Measurements from ENCODE around the gene PRLR.
A peak's percentile ranks its signal among the peaks of the same experiment; 100 is the strongest.

The PRLR gene

GRCh38 chr5:35263266-35263877 lies 33.1 kb upstream of the PRLR start:
- H3K36me3 ChIP-seq (replicated peaks) = no peaks in the 10 kb centered on the region
- H3K4me3 ChIP-seq (ENCODE audit: low read depth, low read length) = no peak overlapping the region
- H3K27me3 ChIP-seq (replicated peaks) = no peaks in the 10 kb centered on the region
- DNase-seq = no peak
- TF ChIP-seq, protein P1, sequence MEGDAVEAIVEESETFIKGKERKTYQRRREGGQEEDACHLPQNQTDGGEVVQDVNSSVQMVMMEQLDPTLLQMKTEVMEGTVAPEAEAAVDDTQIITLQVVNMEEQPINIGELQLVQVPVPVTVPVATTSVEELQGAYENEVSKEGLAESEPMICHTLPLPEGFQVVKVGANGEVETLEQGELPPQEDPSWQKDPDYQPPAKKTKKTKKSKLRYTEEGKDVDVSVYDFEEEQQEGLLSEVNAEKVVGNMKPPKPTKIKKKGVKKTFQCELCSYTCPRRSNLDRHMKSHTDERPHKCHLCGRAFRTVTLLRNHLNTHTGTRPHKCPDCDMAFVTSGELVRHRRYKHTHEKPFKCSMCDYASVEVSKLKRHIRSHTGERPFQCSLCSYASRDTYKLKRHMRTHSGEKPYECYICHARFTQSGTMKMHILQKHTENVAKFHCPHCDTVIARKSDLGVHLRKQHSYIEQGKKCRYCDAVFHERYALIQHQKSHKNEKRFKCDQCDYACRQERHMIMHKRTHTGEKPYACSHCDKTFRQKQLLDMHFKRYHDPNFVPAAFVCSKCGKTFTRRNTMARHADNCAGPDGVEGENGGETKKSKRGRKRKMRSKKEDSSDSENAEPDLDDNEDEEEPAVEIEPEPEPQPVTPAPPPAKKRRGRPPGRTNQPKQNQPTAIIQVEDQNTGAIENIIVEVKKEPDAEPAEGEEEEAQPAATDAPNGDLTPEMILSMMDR (IDR thresholded peaks at IDR 0.05; ENCODE audit: low read depth, low read length, missing control alignments) = no peak
- in situ Hi-C loops (cut with HindIII; ENCODE audit: low pct_ligation_motif_present, low sequenced_read_pairs) = no loop called here
- H3K27ac ChIP-seq = no peak overlapping the region

GRCh38 chr5:35253582-35253981 lies 23.3 kb upstream of the PRLR start:
- TF ChIP-seq, protein P1 (IDR thresholded peaks at IDR 0.05; ENCODE audit: low read depth, low read length, missing control alignments) = no peak
- DNase-seq = no peak
- Histone ChIP-seq H3K4me3 (ENCODE audit: low read depth, low read length) (no peak overlapping the region), H3K27me3 (replicated peaks) (no peaks in the 10 kb centered on the region), H3K36me3 (replicated peaks) (no peaks in the 10 kb centered on the region), H3K27ac (no peak overlapping the region)
- in situ Hi-C loops (cut with HindIII; ENCODE audit: low pct_ligation_motif_present, low sequenced_read_pairs) = no loop called here

DNA sequence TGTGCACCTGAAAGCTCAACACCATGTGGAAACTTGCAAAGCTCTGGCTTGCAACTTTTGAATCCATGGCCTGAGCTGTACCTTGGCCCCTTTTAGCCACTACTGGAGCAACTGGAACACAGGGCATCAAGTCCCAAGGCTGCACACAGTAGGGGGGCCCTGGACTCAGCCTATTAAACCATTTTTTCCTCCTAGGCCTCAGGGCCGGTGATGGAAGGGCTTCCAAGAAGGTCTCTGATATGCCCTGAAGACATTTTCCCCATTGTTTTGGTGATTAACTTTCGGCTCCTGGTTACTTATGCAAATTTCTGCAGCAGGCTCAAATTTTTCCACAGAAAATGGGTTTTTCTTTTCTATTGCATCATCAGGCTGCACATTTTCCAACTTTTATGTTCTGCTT lies 22.7 kb upstream of the PRLR start:
- DNase-seq = no peak
- TF ChIP-seq, protein P1 (IDR thresholded peaks at IDR 0.05; ENCODE audit: low read depth, low read length, missing control alignments) = no peak
- no peak overlapping the region for H3K4me3 ChIP-seq (ENCODE audit: low read depth, low read length)
- no peaks in the 10 kb centered on the region for H3K27me3 ChIP-seq (replicated peaks)
- no peaks in the 10 kb centered on the region for H3K36me3 ChIP-seq (replicated peaks)
- no peak overlapping the region for H3K27ac ChIP-seq
- in situ Hi-C loops (cut with HindIII; ENCODE audit: low pct_ligation_motif_present, low sequenced_read_pairs) = no loop called here

DNA sequence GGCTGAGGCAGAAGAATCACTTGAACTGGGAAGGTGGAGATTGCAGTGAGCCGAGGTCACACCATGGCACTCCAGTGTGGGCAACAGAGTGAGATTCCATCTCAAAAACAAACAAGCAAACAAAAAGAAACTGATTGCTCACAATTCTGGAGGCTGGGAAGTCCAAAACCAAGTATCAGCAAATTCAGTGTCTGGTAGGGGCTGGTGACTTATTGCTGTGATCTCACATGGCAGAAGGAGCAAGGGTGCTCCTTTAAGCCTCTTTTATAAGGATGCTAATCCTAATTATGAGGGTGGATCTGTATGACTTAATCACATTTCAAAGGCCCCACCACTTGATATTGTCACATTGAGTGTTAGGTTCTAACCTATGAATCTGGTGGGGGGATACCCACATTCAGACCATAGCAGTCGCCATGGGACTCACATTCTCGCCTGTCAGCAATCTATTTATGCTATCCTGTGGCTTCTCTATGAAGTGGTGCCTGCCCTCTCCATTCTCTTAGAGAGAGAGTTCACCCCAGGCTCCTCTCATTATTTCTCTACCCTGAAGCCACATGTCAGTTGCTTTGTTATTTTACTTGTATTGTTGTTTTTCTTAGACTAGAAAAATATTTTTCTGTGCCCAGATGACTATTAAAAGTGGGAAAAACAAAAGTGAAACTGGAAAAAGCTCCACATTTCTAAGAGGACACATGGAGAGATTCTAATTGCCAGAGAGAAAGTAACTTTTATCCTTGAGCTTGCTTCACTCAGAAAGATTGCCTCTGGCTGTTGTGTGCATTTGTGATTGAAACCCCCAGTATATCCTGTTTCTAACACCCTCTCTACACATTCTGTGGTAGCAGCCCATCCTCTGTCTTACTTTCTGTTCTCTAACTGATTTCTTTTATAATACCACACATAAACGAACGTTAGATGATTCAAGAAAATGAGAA lies 18.8 kb upstream of the PRLR start:
- H3K27me3 ChIP-seq (replicated peaks) = no peaks in the 10 kb centered on the region
- H3K27ac ChIP-seq = no peak overlapping the region
- H3K4me3 ChIP-seq (ENCODE audit: low read depth, low read length) = no peak overlapping the region
- H3K36me3 ChIP-seq (replicated peaks) = no peaks in the 10 kb centered on the region
- TF ChIP-seq, protein P1 (IDR thresholded peaks at IDR 0.05; ENCODE audit: low read depth, low read length, missing control alignments) = no peak
- DNase-seq = no peak
- in situ Hi-C loops (cut with HindIII; ENCODE audit: low pct_ligation_motif_present, low sequenced_read_pairs) = no loop called here

- Histone ChIP-seq H3K27me3 (replicated peaks) (no peaks in the 10 kb centered on the region), H3K27ac (no peak overlapping the region), H3K36me3 (replicated peaks) (no peaks in the 10 kb centered on the region), H3K4me3 (ENCODE audit: low read depth, low read length) (no peak overlapping the region)
- peak; percentile 12 for DNase-seq
- in situ Hi-C loops (cut with HindIII; ENCODE audit: low pct_ligation_motif_present, low sequenced_read_pairs) = no loop called here
- TF ChIP-seq, protein P1 (IDR thresholded peaks at IDR 0.05; ENCODE audit: low read depth, low read length, missing control alignments) = no peak
Measured at GRCh38 chr5:35247648-35248034, 17.4 kb upstream of the PRLR start.
